Bone marrow (tissue), 2 donors: ENCODE measurements around the gene C3orf20.
"Not testable (repeated sequence)": the region's sequence is repeated elsewhere in the genome, so short reads cannot be mapped to it uniquely, and the experiment has no call there.

Experiments
- DNase-seq, 2 donors: peaks; one replicate each; lab custom pipeline; 2025; lab: John Stamatoyannopoulos, UW

Gene C3orf20

DNA sequence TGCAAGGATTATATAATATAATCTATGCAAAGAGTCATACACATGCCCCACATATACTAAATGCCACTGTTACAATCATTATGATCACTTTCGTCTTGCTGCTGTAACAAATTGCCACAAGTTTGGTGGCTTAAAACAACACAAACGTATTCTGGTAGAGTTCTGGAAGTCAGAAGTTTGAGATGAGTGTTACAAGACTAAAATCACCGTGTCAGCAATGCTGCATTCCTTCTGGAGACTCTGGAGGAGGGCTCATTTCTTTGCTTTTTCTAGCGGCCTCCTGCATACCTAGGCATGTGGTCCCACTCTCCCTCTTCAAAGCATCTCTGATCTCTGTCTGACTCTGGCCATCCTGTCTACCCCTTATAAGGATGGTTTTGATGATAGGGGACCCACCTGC is 24.7 kb upstream of the C3orf20 start:
- no peak for DNase-seq

DNA sequence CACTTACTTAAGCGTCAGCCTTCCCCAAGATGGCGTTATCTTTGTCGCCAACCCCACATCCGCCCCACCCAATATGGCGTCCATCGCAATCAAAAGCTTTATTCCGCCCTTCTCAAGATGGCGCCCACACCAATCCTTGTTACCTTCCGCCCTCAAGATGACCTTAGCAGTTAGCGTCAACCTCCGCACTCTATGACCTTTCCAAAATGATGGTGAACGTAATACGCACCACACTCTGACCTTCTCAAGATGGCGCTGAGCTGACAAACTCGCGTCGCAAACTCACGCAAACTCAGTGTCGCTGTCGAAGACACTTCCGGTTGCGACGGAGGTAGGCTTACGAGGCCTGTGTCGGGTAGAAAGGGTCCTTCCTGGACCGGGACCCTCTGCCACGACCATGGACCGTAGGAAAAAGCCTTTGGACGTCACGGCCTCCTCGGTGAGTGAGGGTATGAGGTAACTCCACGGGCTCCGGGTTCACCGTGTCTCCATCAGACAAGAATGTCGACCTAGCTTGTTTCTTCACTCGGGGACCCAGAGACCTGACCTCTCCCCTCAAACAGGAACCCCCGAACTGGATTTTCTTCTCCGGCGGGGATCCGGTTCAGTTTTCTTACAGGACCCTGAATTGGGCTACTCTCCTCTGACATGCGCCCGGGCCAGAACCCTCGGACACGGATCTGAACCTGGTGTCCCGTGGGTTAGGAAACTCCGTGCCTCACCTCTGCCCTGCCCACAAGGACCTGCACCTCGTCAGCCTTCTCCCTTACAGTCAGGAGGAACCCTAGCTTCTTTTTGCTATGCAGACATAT is 23.3 kb upstream of the C3orf20 start, which contains the start of gene CCDC174:
Gene CCDC174, plus strand, starts transcription at position 323 of the 812 bp plus-strand sequence. Its CDS starts 75 bp downstream, at position 398.
- DNase-seq = peak; percentile 92 to 100

DNA sequence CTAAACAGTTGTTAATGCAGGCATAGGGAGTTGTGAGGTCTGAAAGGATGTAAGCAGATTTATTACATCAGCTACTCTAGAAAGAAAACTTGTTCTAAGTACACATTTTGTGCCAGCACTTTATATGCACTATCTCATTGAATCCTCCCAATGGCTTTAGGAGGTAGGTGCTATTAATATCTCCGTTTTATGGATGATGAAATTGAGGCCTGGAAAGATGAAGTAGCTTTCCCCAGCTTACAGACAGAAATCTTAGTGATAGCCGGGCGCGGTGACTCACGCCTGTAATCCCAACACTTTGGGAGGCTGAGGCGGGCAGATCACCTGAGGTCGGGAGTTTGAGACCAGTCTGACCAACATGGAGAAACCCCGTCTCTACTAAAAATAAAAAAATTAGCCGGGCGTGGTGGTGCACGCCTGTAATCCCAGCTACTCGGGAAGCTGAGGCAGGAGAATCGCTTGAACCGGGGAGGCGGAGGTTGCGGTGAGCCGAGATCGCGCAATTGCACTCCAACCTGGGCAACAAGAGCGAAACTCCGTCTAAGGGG is 22.5 kb upstream of the C3orf20 start:
- DNase-seq = not testable (repeated sequence)

DNA sequence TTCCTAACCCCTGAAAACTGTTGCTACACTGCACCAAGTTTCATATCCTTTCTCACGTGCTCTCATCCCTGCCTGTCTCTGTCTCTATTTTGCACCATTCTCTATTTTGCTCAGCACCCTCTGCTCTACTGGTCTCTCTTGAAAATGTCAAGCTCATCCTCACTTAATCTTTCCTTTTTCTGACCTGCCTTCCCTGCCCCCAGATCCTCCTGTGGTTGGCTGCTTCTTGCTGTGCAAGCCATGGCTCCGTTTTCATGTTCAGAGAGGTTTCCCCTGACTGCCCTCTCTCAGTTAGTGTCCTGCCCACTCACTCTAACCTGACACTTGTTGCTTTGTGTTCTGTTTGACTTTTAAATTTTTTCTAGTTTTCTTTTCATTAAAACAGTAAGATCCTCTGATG is 17.4 kb upstream of the C3orf20 start:
- DNase-seq = no peak

DNA sequence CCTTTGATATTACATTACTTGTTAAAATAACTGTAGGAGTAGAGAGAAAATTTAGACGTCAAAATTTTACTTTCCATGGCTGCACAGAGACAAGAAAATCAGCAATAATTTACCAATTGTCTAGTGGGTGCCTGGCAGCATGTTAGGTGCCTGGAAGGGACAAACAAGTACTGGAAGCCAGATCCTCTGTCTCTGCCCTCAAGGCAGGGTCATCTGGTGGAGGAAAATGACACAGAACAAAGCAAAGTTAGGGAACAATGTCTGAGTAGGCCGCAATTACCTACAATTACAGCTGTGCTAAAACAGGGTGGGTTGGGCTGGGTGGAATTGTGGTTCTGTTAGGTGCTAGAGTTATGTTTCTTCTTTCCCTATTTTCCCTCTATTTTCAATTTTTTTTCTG is 16.0 kb upstream of the C3orf20 start:
- no peak for DNase-seq

DNA sequence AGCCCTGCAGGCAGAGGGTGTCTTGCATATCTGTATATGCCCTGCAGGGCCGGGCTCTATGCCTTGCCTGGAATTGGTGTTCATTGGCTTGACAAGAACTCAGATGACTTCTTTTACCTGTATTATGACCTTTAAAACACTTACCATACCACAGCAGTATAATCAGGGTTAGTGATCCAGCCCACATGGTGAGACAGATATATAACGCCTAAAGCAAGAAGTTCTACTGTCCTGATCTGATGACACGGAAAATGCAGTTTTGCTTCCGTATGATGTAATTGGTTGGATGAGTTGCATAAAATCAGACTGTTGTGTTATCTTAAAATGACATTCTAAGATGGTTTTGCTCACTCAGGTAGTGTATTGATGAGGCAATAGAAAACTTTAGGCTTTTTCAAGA is 14.0 kb upstream of the C3orf20 start:
- DNase-seq = no peak

DNA sequence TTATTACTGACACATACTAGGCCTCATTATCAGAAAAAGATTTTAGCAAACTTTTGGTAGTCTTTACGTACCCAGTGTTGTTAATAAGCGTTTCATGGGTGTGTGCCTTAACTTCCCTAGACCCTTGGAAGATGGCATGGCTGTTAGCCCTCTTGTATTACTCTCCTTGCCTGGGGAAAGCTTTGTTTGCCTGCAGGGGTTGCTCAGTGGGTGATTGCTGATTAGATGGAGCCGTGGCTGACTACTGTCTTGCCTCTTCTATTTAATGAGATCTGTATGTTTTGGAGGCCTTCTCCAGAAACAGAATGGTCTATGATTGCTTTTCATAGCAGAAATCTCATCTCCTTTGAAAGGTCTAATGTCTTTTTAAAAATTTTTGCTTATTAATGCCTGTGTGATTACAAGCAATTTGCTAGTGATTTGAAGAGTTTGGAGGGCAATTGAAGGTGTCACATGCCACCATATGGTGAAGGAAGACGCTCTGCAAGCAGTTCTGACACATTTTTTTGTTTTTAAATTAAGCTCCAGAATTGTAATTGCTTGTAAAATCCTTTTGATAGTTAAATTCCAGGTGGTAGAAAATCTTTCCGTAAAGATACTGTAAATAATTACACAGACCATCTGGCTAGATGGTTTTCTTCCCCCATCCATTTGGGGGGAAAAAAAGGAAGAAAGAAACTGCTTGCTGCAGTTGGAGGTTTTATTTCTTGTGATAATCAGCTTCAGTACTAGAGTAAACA is 11.4 kb upstream of the C3orf20 start:
- no peak for DNase-seq

DNA sequence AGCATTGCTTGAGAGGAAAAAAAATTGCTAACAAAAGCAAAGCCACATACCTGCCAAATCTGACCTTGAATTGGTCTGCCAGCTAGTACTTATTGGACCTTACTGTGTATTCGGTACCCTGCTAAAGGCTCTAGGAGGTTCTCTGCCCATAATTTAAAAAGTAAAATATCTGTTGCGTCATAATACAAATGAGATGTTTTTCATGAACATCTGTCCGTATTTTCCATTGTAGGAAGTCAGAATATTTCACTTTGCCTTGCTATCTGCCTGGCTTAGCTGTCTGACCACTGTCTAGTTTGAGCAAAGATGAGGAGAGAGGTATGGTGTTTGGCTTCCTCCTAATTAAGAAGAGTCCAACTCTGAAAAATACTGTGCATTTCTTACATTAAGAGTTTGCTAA is 10.8 kb upstream of the C3orf20 start:
- no peak for DNase-seq

DNA sequence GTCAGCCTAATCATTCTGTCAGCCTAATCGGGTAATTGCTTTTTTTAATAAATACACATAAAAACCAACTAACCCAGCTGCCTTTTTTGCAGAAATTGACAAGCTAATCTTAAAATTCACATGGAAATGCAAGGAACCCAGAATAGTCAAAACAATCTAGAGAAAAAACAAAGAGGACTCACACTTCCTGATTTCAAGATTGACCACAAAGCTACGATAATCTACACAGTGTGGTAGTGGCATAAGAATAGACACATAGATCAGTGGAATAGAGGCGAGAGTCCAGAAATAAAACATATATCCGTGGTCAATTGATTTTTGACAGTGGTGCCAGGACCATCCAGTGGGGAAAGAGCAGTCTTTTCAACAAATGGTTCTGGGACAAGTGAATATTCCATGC is 2.4 kb upstream of the C3orf20 start:
- DNase-seq = no peak

DNA sequence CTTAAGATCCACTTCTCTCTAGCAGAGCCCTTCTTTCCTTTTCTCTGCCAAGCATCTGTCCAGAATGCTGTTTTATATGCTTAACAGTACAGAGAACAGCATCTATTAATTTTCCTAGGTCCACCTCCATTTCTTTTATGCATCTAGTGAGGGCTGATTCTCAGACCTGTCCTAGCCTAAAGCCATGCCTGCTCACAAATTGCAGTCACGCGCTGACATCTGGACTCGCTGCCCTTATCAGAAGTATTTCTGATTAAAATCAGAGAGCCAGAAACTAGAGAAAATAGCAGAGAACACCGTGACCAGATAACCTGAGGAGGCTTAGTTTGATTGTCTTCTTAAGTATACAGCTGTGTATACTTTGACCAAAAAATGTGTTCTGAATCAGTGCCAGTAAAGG is 1.9 kb downstream of the C3orf20 start:
- DNase-seq = no peak

DNA sequence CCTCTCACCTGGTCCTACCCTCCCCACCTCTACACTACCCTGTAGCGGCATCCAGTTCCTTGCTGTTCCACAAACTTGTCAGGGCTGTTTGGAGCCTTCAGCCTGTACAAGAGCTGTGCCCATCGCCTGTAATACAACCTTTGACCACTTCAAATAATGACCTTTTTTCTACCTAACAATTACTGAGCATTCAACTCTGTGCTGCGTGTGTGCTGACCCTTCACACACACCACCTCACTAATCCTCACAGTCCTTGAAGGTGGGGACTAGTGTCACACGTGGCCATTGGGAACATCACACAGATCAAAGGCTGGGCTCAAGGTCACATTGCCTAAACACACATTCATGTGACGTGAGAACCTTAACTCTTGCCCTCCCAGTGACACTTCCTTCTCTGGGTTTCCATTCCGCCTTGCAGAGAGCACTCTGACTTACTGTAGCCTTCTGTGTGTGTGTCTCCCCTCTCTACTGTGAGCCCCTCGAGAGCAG is 3.1 kb downstream of the C3orf20 start:
- DNase-seq = no peak

DNA sequence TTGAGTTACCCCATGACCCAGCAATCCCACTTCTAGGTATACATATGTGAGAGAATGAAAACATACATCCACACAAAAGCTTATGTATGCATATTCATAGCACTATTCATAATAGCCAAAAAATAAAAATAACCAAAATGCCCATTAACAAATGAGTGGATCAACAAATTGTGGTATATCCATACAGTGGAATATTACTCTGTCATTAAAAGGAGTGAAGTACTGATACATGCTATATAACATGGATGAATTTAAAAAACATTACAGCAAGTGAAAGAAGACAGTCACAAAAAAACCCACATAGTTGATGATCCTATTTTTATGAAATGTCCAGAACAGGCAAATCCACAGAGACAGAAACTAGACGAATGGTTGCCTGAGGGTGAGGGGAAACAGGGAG is 5.2 kb downstream of the C3orf20 start:
- DNase-seq = no peak

DNA sequence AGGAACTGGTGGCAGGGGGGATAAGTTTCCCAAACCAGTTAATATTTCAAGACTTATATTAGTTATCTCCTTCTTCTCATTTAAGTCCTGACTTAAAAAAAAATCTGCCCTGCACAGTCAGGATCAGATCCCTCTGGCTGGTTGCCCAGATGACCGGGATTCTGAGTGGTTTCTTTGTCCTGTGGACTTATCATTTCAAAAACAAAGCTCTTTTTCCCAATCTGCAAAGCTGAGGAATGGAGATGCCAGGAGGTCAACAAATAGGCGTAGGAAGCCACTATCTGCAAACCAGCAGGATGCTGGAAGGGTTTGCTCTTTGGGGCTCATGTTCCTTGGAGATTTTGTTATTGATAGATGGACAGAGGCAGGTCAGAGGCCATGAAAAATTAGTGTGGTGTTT is 5.8 kb downstream of the C3orf20 start:
- DNase-seq = no peak

DNA sequence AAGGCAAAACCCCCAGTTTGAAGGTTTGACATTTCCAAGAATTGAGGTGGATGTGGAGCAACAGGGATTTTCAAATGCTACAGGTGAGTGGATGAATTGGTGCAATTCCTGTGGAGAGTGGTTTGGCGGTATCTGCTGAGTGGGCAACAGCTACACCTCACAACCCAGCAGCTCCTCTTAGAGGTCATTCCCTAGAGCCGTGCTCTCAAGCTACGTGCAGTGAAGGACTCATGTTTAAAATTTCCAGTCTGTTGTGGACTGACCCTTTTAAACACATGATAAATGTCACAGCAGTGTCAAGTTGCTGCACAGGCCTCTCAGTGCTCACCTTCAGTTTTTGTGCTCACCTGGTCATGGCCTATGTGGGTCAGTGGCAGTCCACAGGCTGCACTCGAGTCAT is 9.5 kb downstream of the C3orf20 start:
- no peak for DNase-seq

DNA sequence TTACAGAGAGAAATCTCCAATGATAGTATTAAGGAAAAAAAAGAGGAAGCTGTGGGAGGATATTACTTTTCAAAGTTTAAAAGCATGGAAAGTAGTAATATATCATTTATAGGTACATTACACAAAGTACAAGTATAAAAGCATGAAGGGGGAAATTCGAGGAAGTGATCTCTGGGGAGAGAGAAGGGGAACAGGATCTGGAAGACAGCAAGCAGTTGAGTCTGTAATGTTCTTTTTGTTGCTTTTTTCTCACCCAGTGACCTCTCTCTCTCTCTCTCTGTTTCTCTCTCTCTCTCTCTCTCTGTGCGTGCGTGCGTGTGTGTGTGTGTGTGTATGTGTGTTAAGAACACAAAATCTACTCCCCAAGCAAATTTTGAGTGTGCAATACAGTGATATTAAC is 10.2 kb downstream of the C3orf20 start:
- DNase-seq = no peak

DNA sequence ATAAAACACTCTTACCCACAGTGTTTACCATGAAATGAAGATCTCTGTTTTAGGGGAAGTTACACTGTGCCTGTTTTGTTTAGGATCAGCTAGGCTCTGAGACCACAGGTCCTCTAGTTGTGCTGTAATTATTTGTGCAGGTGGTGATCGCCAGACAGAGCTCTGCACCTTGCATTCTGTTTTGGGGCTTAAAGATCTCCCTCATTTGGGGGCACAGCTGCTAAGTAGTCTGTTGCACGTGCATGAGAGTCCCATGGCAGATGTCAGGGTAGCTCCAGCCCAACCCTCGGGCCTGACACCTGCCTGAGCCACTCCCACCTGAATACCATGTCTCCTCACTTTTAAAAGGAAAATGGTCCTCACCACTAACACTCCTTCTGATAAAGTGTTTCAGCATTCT is 12.4 kb downstream of the C3orf20 start:
- no peak for DNase-seq

DNA sequence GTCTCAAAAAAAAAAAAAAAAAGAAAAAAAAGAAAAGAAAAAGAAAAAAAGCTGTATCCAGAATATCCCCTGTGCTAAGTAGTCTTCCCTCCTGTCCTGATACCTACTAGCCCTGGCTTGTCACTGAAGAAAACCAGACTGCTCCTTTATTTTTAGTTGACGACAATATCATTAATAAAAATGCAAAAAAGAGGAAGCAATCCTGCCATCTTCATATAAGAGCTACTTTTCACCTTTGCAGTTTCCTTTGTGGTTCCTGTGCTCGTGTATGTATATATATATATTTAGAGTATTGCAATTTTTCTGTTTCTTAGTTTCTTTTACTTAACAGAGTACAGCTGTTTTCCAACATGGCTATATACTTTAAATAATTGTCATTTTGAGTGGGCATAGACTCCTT is 13.6 kb downstream of the C3orf20 start:
- no peak for DNase-seq

DNA sequence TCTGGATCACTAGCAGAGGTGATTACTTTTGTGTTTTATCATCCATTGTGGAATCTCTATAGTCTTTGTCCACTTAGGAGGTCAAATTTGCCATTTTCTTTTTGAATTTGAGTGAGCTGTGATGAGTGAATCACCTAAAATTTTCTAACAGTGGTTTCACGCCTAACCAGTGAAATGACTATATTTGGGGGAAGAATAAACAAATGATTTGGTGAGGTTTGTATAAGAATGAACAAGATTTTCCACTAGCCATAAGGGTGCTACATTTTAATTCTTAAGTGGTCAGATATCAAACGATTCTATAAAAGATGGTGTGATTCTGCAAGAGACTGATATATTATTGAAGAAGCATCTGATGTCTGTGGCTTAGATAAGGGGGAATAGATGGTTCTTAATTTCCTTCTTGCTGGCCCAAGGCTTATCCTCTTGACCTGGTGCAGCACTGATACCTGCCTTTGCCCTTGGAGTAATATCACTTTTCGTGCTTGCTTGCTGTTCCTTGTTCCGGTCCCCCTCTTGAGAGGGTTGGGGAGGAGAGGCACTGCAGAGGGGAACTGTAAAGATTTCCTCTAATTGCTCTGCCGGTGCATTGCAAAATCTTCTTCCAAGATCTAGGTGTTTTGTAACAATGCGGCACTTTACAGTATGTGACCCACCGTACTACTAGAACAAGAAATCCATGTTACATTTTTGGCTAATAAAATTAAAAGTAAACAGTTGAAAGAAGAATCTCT is 14.5 kb downstream of the C3orf20 start:
- DNase-seq = no peak

DNA sequence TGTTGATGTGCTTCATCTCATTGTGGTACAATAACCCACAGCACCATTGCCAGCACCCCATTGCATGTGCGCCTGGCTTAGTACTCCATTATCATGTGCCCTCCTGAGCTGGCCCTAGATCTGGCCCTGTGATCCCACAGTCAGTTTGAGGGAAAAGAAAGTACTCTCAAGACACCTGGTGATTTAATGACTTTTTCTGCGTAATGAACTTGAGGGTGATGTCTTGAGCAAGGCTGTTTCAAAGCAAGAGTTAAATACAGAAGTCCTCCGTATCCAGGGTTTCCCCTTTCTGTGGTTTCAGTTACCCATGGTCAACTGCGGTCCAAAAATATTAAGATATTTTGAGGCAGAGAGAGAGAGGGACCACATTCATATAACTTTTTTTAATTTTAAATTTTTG is 16.3 kb downstream of the C3orf20 start:
- DNase-seq = no peak

DNA sequence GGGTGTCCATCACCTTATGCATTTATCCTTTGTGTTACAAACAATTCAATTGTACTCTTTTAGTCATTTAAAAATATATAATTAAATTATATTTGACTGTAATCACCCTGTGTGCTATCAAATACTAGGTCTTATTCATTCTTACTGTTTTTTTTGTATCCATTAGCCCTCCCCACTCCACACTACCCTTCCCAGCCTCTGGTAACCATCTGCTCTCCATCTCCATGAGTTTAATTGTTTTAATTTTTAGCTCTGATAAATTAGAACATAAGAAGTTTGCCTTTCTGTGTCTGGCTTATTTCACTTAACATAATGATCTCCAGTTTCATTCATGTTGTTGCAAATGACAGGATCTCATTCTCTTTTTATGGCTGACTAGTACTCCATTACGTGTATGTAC is 16.8 kb downstream of the C3orf20 start:
- DNase-seq = no peak

DNA sequence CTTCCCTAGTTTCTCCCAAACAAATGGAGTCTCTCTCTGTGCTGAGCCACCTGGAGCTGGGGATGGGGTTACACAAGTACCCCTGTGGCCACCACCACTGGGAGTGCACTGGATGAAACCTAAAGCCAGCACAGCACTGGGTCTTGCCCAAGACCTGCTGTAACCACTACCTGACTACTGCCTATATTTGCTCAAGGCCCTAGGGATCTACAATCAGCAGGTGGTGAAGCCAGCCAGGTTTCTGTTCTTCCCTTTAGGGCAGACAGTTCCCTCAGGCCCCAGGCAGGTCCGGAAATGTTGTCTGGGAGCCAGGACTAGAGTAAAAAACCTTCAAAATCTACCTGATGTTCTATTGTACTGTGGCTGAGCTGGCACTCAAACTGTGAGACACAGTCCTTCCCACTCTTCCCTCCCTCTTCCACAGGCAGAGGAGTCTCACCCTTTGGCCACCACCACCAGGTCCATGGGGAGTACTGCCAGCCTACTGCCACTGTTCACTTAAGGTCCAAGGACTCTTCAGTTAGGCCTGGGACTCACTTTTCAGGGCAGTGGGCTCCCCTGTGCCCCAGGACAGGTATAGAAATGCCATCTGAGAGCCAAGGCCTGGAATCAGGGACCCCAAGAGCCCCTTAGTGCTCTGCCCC is 23.8 kb downstream of the C3orf20 start:
- no peak for DNase-seq

DNA sequence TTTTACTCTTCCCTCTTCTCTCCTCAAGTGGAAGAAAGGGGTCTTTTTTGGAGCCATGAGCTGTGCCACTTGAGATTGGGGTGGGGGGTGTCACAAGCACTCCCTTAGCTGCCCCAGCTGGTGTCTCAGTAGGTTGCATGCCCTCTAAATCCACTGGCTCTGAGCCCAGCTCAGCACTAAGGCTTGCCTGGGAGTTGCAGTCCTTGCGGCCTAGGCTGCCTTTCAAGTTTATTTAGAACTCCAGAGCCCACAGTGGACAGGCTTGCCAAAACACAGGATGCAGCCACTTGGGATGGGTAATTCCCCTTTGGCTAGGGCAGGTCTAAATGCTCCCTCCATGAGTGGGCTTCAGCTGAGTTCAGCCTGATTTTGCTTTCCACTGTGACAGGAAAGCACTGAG is 24.7 kb downstream of the C3orf20 start:
- DNase-seq = no peak
